Esophagus (tissue), 2 donors: Measurements from ENCODE around the gene TBC1D3B. TPM values are rescaled to one million over a fixed set of nuclear protein-coding genes. Genes with fewer than 3 reads are reported as not detected.
"Not testable (repeated sequence)": the region's sequence is repeated elsewhere in the genome, so short reads cannot be mapped to it uniquely, and the experiment has no call there.

Source experiments
- H3K27ac ChIP-seq, 2 donors: one replicate each; pipeline ENCODE4 v1.5.1; 2013; ENCODE audit warnings: low read depth in 2 of 2, mild to moderate bottlenecking in 2 of 2, inconsistent platforms in 1 of 2, low read length in 1 of 2, moderate library complexity in 1 of 2
- H3K27me3 ChIP-seq, 2 donors: one replicate each; pipeline ENCODE4 v1.6.1; 2013; ENCODE audit warnings: low read length in 2 of 2, control low read depth in 1 of 2, mild to moderate bottlenecking in 1 of 2; ENCODE audit not compliant: insufficient read depth in 2 of 2, control insufficient read depth in 1 of 2
- H3K36me3 ChIP-seq, 2 donors: one replicate each; pipeline ENCODE4 v1.6.1; 2013; ENCODE audit warnings: low read length in 1 of 2; ENCODE audit not compliant: control insufficient read depth in 2 of 2, insufficient read depth in 2 of 2
- H3K4me1 ChIP-seq, 2 donors: one replicate each; pipeline ENCODE4 v1.6.1; 2013; ENCODE audit warnings: low read length in 1 of 2; ENCODE audit not compliant: control insufficient read depth in 2 of 2, insufficient read depth in 2 of 2
- H3K4me3 ChIP-seq, 2 donors: one replicate each; pipeline ENCODE4 v1.5.1; 2013; ENCODE audit warnings: low read length in 2 of 2, mild to moderate bottlenecking in 2 of 2, low read depth in 1 of 2, moderate library complexity in 1 of 2
- H3K9me3 ChIP-seq, 2 donors: one replicate each; pipeline ENCODE4 v1.6.1; 2013; ENCODE audit warnings: mild to moderate bottlenecking in 2 of 2, low read depth in 1 of 2, low read length in 1 of 2, moderate library complexity in 1 of 2; ENCODE audit not compliant: control insufficient read depth in 2 of 2, insufficient read depth in 1 of 2
- WGBS, 2 donors: extraction: QIAGEN DNeasy Blood & Tissue Kit; methylation state at CpG; one replicate each; pipeline ENCODE4 v1.1.7; 2013; 5-methylcytosine and 5-hydroxymethylcytosine counted together
- polyA plus RNA-seq, 2 donors: library from polyadenylated mRNA; stranded (reverse); fragments of 200-250 nt; gene quantifications; one replicate each; pipeline ENCODE4 v1.2.3, GENCODE V29; 2013
- donor health status: healthy with polysubstance abuse.
- donor health status: Bipolar disorder and iron deficiency.

The TBC1D3B gene
- polyA plus RNA-seq, 2 donors = 5.8 to 6.9 TPM

DNA sequence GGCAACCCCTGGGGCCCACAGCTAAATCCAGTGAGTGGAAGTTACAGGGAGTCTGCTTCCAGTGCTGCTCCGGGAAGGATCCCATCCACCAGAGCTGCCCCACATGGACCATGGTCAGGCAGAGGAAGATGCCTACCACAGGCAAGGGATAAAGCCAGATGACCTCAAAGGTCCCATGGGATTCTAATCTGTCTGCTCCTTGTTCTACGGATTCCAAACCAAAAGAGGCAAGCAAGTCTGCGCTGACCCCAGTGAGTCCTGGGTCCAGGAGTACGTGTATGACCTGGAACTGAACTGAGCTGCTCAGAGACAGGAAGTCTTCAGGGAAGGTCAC, 35.8 kb upstream of the TBC1D3B start:
- no peaks in the 10 kb centered on the region for H3K4me1 ChIP-seq
- no peak overlapping the region for H3K4me3 ChIP-seq
- H3K27ac ChIP-seq = no peak overlapping the region
- 39 to 51% methylated on average over 3 to 4 of the region's 4 CpGs for WGBS, 2 donors
- no peaks in the 10 kb centered on the region for H3K9me3 ChIP-seq
- H3K36me3 ChIP-seq = no peaks in the 10 kb centered on the region
- no peaks in the 10 kb centered on the region for H3K27me3 ChIP-seq

DNA sequence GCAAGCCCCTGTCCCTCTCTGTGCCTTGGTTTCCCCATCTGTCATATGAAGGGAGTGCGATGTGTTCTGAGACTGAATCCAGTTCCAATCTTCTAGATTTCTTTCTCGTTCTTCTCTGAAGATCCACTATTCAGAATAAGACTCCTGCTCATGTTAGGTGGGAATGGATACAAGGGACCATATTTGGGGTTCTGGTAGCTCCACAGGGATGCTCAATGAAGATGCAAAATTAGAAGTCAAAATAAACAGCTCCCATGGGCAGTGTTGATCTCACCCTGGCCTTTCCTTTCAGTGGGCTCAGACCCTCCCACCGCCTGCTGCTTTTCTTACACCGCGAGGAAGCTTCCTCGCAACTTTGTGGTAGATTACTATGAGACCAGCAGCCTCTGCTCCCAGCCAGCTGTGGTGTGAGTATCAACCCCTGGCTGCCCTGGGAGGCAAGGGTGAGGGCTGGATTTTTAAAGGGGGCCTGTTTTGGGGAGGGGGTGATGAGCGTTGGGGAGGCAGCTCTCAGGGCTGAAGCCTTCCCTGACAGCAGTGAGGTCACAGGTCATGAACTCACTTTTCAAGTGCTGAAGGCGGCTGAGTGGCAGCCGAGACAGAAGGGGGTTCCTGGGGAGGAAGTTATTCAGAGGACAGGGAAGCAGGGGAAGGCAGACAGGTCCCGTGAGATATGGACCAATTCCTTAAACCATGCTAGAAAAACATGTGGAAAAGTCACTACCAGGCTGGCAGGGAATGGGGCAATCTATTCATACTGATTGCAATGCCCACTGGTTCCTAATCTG, 35.2 kb upstream of the TBC1D3B start:
- 37 to 57% methylated on average over 5 to 9 of the region's 10 CpGs for WGBS, 2 donors
- not testable (repeated sequence) for H3K4me1 ChIP-seq, H3K36me3 ChIP-seq, H3K27ac ChIP-seq, H3K4me3 ChIP-seq, H3K27me3 ChIP-seq, H3K9me3 ChIP-seq

DNA sequence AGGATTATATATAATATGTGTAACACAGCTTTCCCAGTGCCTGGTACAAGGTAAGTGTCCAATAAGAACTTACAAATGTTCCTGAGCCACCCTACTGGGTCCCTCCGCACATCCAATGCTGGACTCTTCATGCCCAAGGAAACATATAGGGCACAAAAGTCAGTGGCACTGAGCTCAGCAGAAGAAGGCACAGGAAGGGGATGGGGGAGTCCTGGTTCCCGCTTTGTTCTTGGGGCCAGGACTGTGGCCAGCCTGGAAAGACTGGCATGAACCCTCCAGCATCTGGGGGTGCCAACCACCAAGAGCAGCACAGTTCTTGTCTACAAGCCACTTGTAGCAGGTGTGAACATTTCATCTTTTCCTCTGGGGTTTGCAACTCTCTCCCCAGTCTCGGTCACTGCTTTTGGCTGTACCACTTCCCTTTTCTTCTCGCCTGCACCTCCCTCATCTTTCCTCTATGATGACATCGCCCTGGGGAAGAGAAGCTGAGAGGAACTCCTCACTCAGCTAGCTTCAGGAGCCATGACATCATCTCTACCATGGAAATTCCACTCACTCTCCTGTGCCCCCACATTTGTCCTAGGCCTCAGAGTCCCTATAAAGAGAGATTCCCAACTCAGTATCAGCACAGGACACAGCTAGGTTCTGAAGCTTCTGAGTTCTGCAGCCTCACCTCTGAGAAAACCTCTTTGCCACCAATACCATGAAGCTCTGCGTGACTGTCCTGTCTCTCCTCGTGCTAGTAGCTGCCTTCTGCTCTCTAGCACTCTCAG, 34.2 kb upstream of the TBC1D3B start, which contains the start of gene CCL4L2:
CCL4L2 (plus strand) TSS at position 625 of the 773 bp plus-strand sequence.
- H3K4me1 ChIP-seq, H3K27me3 ChIP-seq, H3K27ac ChIP-seq, H3K36me3 ChIP-seq, H3K4me3 ChIP-seq, H3K9me3 ChIP-seq: not testable (repeated sequence)
- WGBS, 2 donors = 71 to 74% methylated on average over 7 of the region's 7 CpGs

DNA sequence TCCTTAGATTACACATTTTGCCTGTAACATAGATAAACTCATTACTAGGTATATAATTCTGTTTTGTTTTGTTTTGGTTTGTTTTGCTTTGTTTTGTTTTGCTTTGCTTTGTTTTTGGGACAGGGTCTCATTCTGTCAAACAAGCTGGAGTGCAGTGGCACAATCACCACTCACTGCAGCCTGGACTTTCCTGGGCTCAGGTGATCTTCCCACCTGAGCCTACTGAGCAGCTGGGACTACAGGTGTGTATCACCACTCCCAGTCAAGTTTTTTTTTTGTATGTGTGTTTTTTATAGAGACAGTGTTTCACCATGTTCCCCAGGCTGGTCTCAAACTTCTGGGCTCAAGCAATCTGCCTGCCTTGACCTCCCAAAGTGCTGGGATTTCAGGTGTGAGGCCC, 33.1 kb upstream of the TBC1D3B start:
- no peaks in the 10 kb centered on the region for H3K27me3 ChIP-seq
- no peaks in the 10 kb centered on the region for H3K9me3 ChIP-seq
- H3K4me1 ChIP-seq = no peaks in the 10 kb centered on the region
- no peak overlapping the region for H3K27ac ChIP-seq
- H3K4me3 ChIP-seq = no peak overlapping the region
- H3K36me3 ChIP-seq = no peaks in the 10 kb centered on the region

DNA sequence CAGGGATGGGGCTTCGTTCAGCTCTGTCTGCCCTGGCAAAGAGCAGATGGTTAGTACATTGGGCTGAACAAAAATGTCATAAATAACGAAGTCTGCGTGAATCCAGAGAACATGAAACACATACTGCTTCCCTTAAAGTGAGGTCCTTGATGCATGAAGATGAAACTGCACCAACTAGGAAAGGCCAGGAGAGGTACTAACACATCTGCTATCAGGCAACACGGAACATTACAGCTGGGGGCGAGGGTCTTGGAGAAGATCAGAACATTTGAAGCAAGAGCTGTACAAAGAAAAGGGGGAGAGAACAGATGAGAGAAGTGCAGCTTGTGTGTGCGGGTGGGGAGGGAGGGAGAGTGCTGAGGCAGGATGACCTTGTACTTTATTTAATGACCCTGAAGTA, 30.9 kb upstream of the TBC1D3B start:
- not testable (repeated sequence) for H3K9me3 ChIP-seq, H3K27me3 ChIP-seq, H3K4me3 ChIP-seq, H3K36me3 ChIP-seq, H3K4me1 ChIP-seq, H3K27ac ChIP-seq
- WGBS, 2 donors = 75 to 79% methylated on average over 6 of the region's 6 CpGs

DNA sequence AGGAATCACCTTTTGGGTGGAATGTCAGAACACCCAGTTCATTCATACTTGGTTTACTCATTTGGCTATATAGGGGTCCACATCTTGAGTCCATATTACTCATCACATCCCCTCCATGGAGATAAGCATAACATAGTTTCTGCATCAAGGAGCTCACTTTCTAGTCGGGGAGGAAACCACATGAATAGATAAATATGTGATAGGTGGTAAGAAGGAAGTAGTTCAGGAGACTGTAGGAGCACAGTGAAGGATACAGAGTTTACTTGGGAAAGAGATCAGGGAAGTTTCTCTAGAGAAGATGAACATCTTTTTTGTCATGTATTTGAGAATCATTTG, 30.0 kb upstream of the TBC1D3B start:
- 54 to 57% methylated on average over 1 of the region's 1 CpG for whole genome bisulfite sequencing, 2 donors
- not testable (repeated sequence) for H3K36me3 ChIP-seq, H3K27me3 ChIP-seq, H3K4me3 ChIP-seq, H3K9me3 ChIP-seq, H3K4me1 ChIP-seq, H3K27ac ChIP-seq

DNA sequence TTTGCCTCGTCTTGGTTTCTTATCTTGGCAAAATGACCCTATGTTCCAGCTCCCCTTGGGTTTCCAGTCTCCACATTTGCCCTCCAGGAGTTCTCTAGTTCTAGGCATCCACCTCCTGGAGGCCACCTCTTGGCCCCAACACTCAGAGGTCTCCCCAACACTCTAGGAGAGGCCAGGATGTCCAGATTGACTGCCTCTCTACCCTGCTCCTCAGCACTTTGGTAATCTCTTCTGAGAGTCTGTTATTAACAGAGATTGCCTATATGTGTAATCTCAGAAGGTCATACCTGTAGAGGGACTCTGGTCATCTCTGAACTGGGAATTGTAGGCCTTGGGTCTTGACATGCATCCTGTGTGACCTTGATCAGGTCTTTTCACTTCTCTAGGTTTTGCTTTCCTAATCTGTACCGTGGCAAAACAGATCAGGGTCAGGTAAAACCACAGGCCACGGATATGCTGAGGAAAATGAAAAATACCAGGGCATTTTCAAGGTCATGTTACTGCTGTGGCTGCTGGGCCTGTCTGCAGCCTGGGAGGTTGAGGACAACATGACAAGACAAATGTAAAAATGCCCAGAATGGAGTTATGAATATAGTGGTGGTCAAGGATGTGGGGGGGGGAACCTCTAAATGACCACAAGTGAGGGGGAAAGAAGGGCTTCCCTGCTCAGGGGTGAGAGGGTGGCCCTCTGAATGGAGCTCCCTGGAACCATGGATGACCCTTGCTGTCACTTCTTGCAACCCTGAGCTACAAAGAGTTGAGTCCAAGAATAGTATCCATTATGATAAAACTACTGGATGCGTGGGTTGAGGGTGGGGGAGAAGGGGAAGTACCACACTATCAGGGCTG, 29.4 kb upstream of the TBC1D3B start:
- Histone ChIP-seq H3K4me3 (no peak overlapping the region), H3K27ac (no peak overlapping the region), H3K27me3 (no peaks in the 10 kb centered on the region), H3K9me3 (no peaks in the 10 kb centered on the region), H3K36me3 (no peaks in the 10 kb centered on the region), H3K4me1 (peaks cover 0 to 2% of the 10 kb centered on the region in 2 donors)
- 60 to 78% methylated on average over 4 of the region's 4 CpGs for WGBS, 2 donors

DNA sequence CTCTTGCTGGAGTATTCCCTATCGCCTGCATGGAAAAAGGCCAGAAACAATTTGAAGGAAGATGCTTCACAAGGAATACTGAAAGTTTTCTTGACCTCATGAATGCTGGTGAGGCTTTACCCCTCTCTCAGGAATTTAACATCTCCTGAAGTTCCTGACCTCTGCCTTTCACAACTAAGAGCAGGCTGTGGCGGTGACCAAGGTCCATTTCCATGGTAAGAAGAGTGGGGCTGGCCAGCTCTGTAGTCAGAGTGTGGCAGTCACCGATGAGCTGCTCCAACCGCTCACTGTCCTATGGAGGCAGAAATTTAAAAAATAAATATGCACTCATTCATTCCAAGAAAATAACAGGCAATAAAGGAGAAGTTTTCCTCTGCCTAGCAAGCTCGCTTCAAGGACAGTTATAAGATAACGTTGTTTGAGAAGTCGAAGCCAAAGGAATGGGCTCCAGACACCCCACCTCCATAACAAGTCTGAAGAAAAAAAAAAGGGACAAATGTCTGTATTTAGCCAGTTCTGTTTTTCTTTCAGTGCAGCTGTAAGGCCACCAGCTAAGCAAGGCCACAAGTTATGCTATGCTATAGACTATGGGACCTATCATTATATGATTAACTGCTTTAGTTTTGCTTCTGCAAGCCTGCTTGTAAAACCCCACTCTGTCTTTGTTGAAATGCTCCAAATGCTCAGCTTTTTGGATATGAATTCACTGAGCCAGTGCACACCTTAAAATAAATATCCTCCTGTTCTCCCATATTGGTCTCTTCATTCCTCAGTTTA, 28.5 kb upstream of the TBC1D3B start:
- WGBS, 2 donors = 72 to 87% methylated on average over 7 of the region's 7 CpGs
- Histone ChIP-seq H3K4me1 (peaks cover 0 to 2% of the 10 kb centered on the region in 2 donors), H3K27ac (no peak overlapping the region), H3K27me3 (no peaks in the 10 kb centered on the region), H3K9me3 (no peaks in the 10 kb centered on the region), H3K4me3 (no peak overlapping the region), H3K36me3 (no peaks in the 10 kb centered on the region)

DNA sequence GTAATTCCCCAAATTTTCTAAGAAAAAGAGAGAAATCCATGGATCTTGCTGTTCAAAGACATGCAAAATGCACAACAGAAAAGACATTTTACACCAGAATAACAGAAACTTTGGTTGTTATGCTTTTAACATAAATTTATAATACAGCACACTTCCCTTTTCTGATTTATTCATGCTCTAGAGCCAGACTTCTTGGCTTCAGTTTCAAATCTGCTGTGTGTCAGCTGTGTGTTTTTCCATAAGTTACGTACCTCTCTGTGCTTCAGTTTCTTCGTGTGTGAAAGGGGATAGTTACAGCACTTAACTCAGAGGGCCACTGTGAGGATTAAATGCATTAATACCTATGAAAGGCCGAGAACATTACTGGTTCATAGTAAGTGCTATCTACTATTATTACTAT, 26.9 kb upstream of the TBC1D3B start:
- Histone ChIP-seq H3K27me3 (no peaks in the 10 kb centered on the region), H3K36me3 (no peaks in the 10 kb centered on the region), H3K27ac (no peak overlapping the region), H3K4me3 (no peak overlapping the region), H3K4me1 (peaks cover 0 to 2% of the 10 kb centered on the region in 2 donors), H3K9me3 (no peaks in the 10 kb centered on the region)
- 89 to 92% methylated on average over 3 of the region's 3 CpGs for WGBS, 2 donors
